Ovary (tissue), 3 donors: ENCODE data around the gene RANBP9.

Experiments used
- EP300 ChIP-seq: sonication (generic); formaldehyde crosslinking; IDR thresholded peaks from one replicate; pipeline ENCODE4 v1.6.1; 2017; ENCODE audit warnings: antibody characterized with exemption
- POLR2A ChIP-seq: fragments of 450-650 bp; IDR thresholded peaks from one replicate; pipeline ENCODE4 v1.6.1; 2017; ENCODE audit warnings: antibody characterized with exemption, mild to moderate bottlenecking, moderate library complexity
- TF ChIP-seq, protein P1 (sequence below), 3 donors: fragments of 450-650 bp in 2 of 3; fragments of 200-600 bp in 1 of 3; IDR thresholded peaks; one replicate each; pipeline versions ENCODE4 v1.5.1 to v1.8.0; 2016 to 2022; ENCODE audit warnings: antibody characterized with exemption in 3 of 3, mild to moderate bottlenecking in 1 of 3
- donor health status: DM: no; HTN: no; CAD: no.

DNA sequence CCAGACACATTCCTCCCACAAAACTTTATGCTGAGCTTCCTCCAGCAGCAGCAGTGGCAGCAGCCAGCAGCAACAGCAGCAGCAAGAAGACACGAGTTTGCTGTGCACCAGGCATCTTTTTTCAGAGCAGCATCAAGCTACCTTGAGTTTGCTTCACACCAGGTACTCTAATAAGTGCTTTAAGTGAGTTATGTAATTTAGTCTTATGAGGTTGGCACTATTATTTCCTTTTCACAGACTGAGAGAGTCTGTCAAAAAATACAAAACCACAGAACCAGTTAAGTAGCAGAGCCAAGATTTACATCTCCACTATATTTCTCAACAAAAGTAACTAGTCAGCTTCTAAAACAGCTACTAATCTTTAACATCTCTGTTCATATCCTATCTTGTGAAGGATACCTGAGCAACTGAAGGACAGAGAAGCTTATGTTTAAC is 23.7 kb downstream of the RANBP9 start:
- TF ChIP-seq, protein P1, sequence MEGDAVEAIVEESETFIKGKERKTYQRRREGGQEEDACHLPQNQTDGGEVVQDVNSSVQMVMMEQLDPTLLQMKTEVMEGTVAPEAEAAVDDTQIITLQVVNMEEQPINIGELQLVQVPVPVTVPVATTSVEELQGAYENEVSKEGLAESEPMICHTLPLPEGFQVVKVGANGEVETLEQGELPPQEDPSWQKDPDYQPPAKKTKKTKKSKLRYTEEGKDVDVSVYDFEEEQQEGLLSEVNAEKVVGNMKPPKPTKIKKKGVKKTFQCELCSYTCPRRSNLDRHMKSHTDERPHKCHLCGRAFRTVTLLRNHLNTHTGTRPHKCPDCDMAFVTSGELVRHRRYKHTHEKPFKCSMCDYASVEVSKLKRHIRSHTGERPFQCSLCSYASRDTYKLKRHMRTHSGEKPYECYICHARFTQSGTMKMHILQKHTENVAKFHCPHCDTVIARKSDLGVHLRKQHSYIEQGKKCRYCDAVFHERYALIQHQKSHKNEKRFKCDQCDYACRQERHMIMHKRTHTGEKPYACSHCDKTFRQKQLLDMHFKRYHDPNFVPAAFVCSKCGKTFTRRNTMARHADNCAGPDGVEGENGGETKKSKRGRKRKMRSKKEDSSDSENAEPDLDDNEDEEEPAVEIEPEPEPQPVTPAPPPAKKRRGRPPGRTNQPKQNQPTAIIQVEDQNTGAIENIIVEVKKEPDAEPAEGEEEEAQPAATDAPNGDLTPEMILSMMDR (IDR thresholded peaks at IDR 0.05) = no peak
- TF ChIP-seq EP300 = no peak
- TF ChIP-seq POLR2A = no peak
